HTERT RPE-1 (cell line): Measurements from ENCODE around the gene OR52K2.
"Not testable (repeated sequence)": the region's sequence is repeated elsewhere in the genome, so short reads cannot be mapped to it uniquely, and the experiment has no call there.

Source experiments
- in situ Hi-C: fragments of 300-500 bp; cut with MboI; formaldehyde crosslinking; loops from 4 replicates; pipeline ENCODE4 v1.14.3; 2020; ENCODE audit warnings: low sequenced_read_pairs

The OR52K2 gene

DNA sequence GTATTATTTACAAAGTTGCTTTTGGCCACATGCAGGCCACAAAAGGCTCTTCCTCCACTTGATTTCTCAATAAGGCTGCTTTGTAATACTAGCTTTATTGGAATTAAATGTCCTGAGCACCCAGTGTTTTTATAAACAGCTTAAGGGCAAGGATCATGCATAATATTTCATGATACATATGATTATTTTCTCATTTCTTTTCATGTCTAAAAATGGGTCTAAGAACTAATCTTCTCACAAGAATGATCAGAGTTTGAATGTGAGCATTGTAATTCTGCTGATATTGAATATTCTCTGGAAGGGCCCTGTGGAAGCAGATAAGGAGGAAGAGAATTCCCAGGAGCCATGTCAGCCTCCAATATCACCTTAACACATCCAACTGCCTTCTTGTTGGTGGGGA lies at the start of gene OR52K2:
TSS of gene OR52K2 (plus strand) at position 301 of the 400 bp plus-strand sequence. CDS start at position 346, 45 bp downstream.
- in situ Hi-C loops: no loop called here

DNA sequence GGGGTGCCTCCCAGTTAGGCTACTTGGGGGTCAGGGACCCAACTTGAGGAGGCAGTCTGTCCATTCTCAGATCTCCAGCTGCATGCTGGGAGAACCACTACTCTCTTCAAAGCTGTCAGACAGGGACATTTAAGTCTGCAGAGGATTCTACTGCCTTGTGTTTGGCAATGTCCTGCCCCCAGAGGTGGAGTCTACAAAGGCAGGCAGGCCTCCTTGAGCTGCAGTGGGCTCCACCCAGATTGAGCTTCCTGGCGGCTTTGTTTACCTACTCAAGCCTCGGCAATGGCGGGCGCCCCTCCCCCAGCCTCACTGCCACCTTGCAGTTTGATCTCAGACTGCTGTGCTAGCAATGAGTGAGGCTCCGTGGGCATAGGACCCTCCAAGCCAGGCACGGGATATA lies 42.9 kb upstream of the OR52K2 start:
- in situ Hi-C loops: not testable (repeated sequence)

- in situ Hi-C loops: no loop called here
These were observed 32.8 kb upstream of the OR52K2 start for GRCh38 chr11:4416306-4416705.

DNA sequence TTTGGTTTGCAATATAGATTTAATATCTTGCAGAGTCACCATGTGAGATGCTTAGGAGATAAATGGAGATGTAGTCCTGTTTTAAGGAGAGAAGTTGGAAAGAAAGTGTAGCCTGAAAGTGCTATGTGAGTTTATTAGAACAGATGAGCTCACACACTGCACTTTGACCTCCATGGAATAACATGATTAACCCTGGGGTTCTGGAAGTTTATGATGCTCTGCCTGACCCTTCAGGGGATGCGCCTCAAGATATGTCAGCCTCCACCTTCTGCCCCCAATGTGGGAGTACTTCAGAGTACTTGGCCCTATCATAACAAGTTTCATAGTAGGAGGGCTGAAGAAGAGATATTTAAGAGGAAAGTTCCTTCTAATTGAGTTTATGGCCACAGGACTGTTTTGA lies 32.3 kb upstream of the OR52K2 start:
- in situ Hi-C loops: no loop called here

DNA sequence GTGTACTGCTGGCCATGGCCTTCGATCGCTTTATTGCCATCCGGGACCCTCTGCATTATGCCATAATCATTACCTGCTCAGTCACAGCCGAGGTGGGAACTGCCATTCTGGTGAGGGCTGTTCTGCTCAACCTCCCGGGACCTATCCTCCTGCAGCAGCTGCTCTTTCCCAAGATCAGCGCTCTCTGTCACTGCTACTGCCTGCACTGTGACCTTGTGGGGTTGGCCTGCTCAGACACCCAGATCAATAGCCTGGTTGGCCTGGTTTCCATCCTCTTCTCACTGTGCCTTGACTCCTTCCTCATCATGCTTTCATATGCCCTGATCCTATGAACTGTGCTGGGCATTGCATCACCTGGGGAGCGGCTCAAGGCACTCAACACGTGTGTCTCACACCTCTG lies 30.7 kb upstream of the OR52K2 start:
- in situ Hi-C loops: no loop called here

GRCh38 chr11:4430051-4430450 lies 19.0 kb upstream of the OR52K2 start:
- in situ Hi-C loops: no loop called here

DNA sequence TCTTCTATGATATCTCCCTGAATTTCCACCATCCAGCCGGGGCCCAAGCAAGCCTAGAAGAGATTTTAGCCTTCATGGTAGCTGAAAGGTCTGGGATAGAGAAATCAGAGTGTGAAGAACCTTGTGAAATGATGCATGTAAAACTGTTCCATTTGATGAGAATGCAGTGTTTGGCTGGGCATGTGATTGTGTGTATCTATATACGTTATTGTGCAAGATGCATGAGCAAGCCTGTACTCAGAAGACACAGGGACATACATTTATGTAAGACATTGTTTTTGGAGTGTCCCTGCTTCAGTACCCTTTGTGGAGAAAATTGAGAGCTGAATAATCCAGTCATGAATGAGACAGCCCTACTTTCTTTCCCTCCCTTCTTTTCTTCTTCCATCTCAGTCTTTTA lies 15.2 kb upstream of the OR52K2 start:
- in situ Hi-C loops: no loop called here

DNA sequence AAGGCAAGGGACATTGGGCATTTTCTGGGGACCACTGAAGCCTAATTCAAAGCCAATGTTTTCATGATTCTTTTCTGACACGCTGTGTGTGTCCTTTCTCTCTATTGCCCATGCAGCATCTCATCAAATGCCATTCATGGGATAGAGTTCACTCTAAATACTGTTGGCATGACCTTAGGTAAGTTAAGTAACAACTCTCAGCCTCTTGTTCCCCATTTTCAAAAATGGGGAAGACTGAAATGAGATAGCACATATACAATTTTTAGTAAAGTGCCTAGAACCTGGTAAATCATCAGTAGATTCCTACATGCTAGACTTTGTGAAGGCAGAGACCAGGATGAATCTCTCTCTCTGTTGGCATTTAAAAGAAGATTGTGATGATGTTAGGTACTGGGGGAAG lies 12.7 kb upstream of the OR52K2 start:
- in situ Hi-C loops: no loop called here

DNA sequence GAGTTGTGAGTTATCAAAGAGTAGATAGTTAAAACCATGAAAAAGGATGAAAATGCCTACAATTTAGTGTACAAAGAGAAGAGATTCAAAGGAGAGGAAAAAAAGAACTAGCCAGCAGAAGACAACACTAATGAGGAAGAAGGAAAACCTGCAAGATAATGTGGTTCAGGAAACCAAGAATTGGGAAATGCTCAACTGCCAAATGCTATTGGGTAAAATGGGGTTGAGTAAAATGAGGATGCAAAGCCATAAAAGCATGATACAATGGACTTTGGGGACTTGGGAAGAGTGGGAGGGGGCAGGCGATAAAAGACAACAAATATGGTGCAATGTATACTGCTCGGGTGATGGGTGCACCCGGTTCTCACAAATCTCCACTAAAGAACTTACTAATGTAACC lies 7.6 kb upstream of the OR52K2 start:
- in situ Hi-C loops: no loop called here

GRCh38 chr11:4443232-4443891 lies 5.7 kb upstream of the OR52K2 start:
- in situ Hi-C loops: no loop called here

GRCh38 chr11:4453118-4453517 lies 4.0 kb downstream of the OR52K2 start:
- in situ Hi-C loops: no loop called here

GRCh38 chr11:4454021-4454420 lies 4.9 kb downstream of the OR52K2 start:
- in situ Hi-C loops: no loop called here

DNA sequence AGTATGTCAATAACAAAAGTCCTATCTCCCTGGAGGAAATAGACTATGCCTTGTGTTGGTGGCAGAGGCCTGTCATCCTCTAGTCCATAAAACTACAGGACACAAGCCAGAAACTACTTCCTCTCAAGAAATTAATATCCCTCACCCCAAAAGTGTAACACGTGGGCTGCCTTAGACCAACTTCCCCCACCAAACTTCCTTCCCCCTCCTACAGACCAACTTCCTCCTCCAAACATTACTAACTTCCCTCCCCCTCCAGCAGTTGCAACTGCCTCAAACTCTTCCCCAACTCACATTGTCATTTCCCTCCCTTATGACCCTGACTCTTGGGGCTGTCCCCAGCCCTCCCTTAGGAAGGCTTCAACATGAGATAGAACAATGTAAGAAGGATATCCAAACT lies 6.3 kb downstream of the OR52K2 start:
- in situ Hi-C loops: no loop called here

DNA sequence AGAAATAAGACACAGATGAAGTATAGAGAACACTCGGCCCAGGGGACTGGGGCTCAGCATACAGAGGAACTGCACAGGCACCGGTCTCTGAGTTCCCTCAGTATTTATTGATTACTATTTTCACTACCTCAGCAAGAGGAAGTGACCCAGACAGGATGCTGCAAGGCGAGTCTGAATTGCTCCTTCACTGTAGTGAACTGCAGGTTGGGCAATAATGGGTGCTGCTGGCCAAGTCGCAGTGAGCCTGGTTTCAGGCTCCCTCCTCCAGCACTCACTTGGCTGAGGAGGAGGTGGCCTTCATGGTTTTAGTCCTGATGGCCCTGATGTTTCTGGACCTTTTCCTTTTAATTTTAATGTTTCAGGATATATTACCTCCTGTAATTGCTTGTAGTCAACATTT lies 10.4 kb downstream of the OR52K2 start:
- in situ Hi-C loops: no loop called here

DNA sequence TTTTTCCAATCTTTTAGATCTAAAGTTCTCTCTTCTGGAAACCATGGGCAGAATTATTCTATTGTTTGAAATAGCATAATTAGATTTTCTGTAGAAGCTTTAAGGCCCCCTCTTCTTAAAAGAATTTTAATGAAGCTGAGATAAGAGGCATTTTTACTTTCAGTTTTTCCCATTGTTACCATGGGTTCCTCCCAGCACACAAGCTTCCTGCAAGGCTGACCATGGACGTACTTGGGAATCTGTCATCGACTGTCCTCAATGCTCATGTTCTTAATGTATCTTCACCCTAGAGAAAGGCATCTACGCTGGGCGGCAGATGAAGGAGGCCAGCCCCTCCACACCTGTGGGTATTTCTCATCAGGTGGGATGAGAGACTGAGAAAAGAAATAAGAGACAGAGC lies 11.1 kb downstream of the OR52K2 start:
- in situ Hi-C loops: no loop called here

DNA sequence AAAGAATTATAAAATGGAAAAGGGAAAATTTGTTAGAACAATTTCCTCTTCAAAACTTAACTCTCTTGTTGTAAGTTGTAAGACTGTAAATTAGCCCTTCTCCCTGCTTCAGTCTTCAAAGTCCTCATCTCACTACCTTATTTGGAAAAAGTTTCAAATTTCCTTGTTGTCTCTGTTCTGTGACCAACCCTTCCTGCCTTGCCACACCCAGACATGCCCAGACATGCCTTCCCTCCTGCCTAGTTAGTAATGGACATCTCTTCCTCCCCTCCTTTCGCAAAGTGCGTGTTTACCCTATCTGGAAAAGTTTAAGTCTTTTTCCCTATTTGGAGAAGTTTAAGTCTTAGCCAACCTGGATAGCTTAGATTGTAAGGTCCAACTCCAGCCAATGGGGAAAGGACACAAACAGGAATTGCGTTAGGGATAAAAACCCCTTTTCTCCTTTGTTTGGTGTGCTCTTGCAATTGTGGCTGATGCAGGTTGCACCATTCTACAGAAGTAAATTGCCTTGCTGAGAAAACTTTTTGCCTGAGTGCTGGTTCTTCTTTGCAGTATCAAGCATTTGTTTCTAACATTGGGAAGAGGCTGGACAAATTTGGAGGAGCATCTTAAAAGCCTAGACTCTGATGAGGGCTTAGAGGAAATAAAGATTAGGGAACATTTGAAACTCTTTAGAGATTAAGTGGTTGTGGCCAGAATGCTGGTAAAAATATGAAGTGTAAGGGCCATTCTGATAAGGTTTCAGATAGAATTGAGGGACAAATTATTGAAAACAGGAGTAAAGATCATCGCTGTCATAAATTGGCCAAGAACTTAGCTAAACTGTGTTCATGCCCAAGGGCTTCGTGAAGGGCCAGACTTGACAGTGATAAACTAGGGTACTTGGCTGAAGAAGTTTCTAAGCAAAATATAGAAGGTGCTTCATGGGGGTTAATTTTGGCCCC lies 15.4 kb downstream of the OR52K2 start:
- in situ Hi-C loops: no loop called here

- in situ Hi-C loops: no loop called here
These were observed 16.3 kb downstream of the OR52K2 start for GRCh38 chr11:4465407-4465806.

GRCh38 chr11:4466131-4466870 lies 17.2 kb downstream of the OR52K2 start:
- in situ Hi-C loops: no loop called here

DNA sequence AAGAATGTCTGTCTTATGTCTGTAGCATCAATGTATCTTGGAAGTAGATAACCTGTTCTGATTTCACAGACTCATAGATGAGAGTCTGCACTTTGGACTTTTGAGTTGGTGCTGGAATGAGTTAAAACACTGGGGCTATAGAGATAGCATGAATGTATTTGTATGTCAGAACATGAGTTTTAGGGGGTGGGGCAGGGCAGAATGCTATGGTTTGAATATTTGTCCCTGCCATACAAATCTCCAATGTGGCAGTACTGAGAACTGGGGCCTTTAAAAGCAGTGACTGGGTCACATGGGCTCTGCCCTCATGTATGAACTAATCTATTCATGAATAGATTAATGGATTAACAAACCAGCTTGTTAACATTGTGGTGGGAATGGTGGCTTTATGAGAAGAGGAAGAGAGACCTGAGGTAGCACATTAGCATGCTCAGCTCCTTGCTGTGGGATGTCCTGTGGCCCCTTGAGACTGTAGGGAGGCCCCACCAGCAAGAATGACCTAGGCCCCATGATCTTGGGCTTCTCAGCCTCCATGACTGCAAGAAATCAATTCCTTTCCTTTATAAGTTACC lies 17.9 kb downstream of the OR52K2 start:
- in situ Hi-C loops: no loop called here

DNA sequence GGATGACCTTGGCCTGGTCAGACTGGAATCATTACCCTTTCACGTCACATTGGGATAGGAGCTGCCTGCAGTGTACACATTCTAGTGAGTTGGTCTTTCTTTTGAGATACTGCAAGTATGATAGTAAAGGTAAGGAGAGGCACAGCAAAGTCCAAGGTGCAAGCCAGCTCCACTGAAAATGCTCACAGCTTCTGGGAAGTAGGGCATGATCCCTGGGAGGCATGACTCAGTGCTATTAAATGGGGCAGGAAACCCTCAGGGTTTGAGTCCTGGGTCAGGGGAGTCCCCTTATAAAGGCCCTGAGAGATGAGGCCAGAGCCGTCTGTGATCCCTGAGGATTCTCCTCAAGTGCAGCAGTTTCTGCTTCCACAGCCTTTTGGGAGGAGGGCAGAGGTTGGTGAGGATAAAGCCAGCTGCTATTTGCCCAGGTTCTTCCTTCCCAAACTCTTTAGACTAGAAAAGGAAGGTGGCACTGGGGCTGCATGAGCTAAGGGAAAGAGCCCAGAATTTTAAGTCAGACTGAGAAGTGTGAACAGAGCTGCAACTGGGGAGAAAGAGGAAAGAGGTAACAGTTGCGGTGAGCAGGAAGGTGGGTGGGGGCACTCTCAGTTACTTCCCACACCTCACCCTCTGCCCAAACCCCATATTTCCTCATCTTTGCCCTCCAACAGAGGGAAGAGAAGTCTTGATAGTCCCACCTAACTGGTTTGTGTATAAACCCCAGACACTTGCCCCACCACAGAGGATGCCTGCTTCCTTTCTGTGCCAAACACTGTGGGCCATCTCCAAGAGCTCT lies 18.9 kb downstream of the OR52K2 start:
- in situ Hi-C loops: no loop called here
